ENCODE data around the gene PLEKHA6. TPM values are rescaled to one million over a fixed set of nuclear protein-coding genes. Genes with fewer than 3 reads are reported as not detected.

The PLEKHA6 gene
- total RNA-seq, 2 experiments from 2014 or later, result 0.23 to 0.25 TPM

DNA sequence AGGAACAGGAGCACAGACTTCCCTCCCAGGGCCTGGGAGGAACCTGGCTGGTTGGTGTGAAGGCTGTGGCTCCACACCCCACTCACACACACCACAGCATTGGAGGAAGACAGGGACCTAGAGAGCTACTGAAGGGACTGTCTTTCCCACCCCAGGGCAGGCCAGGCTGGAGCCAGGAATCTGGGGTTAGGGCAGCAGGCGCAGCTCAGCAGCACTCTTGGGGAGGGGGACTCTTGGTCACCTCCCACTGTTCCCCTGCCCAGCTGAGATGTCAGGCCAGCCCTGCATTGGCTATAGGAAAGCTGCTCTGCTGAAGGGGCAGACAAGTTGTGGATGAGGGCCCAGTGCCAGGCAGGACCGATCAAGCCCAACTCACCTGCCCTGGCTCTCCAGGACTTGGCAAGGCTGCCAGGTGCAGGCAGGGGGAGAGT is 1.6 kb upstream of the PLEKHA6 start:
- ChIA-PET CTCF (interaction anchor here (0.8 kb wide), 1 partner anchor 74 kb away, joined by 3 read pairs; no protein-coding TSS in a partner anchor), POLR2A (no interaction called here)

DNA sequence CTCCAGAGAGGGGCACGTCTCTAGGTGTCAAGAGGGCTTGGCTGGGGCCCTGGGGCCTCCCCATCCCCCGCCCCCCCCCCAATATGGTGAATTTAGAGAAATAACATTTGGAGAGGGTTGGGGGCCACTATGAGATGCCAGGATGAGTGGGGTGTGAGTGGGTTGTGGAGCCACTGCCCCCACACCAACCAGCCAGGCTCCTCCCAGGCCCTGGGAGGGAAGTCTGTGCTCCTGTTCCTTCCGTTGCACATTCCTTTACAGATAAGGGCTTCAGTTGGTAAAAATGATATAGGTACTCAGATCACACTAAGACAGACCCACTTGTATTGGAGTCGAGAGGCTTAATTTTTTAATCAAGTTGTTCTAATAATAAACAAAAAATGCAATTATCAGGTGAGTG is 585 bp upstream of the PLEKHA6 start:
- CTCF ChIA-PET, result no interaction called here
- POLR2A ChIA-PET, result no interaction called here

DNA sequence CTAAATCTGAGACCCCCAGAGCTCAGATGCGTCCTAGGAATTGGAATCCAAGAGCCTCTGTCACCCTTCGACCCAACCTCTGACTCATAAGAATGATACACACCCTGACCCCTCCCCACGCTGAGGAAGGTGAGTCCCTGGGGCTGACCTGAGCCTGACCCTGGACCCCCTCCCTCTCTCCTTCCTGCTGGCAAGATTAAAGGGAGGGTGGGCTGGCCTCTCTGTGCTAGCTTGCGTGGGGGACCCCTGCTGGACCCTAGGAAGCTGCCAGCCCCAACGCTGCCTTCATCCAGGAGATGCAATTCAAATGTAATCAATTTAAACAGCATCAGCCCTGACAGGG is 627 bp downstream of the PLEKHA6 start:
- CTCF ChIA-PET, result interaction anchor here (0.9 to 1.5 kb wide), 2 partner anchors 33 to 101 kb away, joined by 3 to 6 read pairs; no protein-coding TSS in a partner anchor
- POLR2A ChIA-PET, result interaction anchor here (0.6 kb wide), 1 partner anchor 194 kb away, joined by 3 read pairs; no protein-coding TSS in a partner anchor

DNA sequence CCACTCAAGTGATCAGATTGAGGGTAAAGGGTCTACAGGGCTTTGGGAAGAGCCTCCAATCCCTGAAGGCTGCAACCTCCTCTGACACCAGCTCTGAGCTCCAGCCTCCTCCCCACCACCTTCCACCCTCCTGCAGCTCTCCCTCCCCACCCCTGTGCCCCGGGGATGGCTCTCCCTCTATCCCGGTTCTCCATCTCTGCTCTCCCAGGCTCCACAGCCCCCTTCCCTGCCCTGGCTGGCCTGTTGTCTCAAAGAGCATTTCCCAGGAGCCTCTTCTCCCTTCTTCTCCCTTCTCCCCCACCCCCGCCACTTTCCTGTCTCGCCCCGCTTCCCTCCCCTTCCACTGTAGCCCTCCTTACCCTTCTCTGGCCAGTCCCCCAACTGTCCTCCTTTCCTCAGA is 1.1 kb downstream of the PLEKHA6 start:
- CTCF ChIA-PET, result interaction anchor here (1.5 kb wide), 1 partner anchor 33 kb away, joined by 3 read pairs; no protein-coding TSS in a partner anchor

DNA sequence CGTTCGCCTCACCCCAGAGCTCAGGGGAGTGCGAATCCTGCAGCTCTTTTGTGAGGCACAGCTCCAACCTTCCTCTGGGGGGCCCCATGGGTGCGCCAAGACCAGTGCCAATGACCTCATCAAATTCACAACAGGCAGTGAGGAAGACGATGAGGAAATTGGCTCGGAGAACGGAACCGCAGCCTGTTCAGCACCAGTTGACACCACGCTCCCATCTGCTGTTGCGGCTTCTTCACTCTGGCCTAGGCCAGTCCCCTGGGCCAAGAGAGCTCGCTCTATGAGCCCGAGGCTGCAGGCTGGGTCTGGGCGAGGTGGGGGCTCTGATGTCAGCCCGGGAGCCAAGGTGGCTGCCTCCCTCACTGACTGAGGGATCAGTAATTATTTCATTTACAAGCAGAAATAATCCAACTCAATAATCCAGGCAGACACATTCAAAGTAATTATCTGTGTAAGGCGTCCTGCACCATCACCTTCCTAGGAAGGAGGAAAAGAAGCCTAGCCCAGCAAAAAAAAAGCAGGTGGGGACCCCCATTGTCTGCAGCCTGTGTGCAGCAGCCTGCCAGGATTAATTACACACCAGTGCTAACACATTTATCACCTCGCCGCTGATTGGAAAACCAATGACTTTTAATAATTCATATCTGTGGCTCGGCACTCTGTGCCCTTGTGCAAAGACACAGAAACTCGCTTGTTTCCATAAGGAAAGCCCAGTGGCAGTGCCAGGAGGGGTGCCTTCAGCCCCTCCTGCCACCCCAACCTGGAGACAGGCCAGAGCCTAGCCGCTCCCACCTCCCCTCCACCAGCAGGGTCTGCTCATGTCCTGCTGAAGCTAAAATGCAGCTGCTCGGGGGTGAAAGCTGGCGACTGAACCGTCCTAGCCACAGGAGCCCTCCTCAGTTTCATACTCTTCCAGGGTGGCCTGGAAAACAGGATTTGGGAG is 1.9 kb downstream of the PLEKHA6 start:
- ChIA-PET CTCF (interaction anchor here (1.0 kb wide), 1 partner anchor 99 kb away, joined by 3 read pairs; no protein-coding TSS in a partner anchor), POLR2A (no interaction called here)

More for the DNA sequence above, 1.1 kb downstream of the PLEKHA6 start:
- POLR2A ChIA-PET, result interaction anchor here (0.6 kb wide), 1 partner anchor 194 kb away, joined by 3 read pairs; no protein-coding TSS in a partner anchor

GRCh38 chr1:204356997-204357396 is 2.7 kb downstream of the PLEKHA6 start:
- POLR2A ChIA-PET, result no interaction called here
- CTCF ChIA-PET, result interaction anchor here (0.6 to 1.0 kb wide), 2 partner anchors 49 to 98 kb away, joined by 3 read pairs; no protein-coding TSS in a partner anchor

GRCh38 chr1:204355913-204356312 is 3.8 kb downstream of the PLEKHA6 start:
- CTCF ChIA-PET, result no interaction called here
- POLR2A ChIA-PET, result no interaction called here

GRCh38 chr1:204354579-204354978 is 5.2 kb downstream of the PLEKHA6 start:
- POLR2A ChIA-PET, result no interaction called here
- CTCF ChIA-PET, result interaction anchor here (1.2 kb wide), 1 partner anchor 10 kb away, joined by 3 read pairs; no protein-coding TSS in a partner anchor

GRCh38 chr1:204353213-204353910 is 6.4 kb downstream of the PLEKHA6 start:
- ChIA-PET POLR2A (no interaction called here), CTCF (interaction anchor here (0.6 to 2.3 kb wide), 3 partner anchors 10 to 205 kb away, joined by 3 to 5 read pairs (median 5); no protein-coding TSS in a partner anchor)

DNA sequence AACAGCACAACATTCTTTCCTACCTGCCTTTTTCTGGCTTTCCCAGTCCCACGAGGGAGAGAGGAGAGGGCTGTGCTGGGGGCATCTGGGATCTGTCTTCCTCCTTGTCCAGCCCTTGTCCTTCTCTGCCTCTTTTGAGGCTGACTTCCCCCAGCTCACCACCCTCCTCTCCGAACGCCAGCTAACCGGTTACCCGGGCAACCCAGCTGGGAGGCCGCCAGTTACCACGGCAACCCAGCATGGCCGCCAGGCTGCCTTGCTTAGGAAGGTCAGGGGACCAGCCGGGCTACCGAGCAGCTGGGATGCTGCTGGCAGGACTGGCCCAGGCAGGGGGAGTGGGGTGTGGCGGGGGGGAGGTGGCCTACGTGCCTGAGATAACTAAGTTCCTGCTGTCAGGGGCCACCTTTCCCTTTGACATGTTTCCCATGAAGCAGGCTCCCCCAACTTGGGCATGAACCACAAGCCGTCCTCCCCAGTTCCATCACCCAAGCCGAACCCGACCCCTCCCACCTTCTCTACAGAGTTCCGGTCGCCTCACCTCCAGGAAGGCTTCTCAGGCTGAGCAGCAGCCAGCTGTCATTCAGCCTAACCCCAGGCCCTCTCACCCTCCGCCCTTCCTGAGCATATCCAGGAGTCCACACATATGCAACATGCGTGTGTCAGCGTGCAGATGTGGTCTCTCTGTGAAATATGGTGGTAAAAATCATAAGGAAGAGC is 8.7 kb downstream of the PLEKHA6 start:
- POLR2A ChIA-PET, result interaction anchor here (0.6 kb wide), 1 partner anchor 430 kb away, joined by 5 read pairs; no protein-coding TSS in a partner anchor
- CTCF ChIA-PET, result interaction anchor here (2.3 kb wide), 1 partner anchor 47 kb away, joined by 5 read pairs; no protein-coding TSS in a partner anchor

- POLR2A ChIA-PET, result interaction anchor here (0.6 kb wide), 1 partner anchor 29 kb away, joined by 8 read pairs; no protein-coding TSS in a partner anchor
- CTCF ChIA-PET, result interaction anchor here (0.5 kb wide), 1 partner anchor 164 kb away, joined by 6 read pairs; no protein-coding TSS in a partner anchor
Observed at GRCh38 chr1:204350312-204350711, 9.4 kb downstream of the PLEKHA6 start.

- CTCF ChIA-PET, result interaction anchor here (0.5 to 0.7 kb wide), 3 partner anchors 129 to 457 kb away, joined by 4 to 6 read pairs (median 4); no protein-coding TSS in a partner anchor
- POLR2A ChIA-PET, result no interaction called here
Observed at GRCh38 chr1:204349602-204350001, 10.1 kb downstream of the PLEKHA6 start.

GRCh38 chr1:204348722-204349121 is 11.0 kb downstream of the PLEKHA6 start:
- ChIA-PET CTCF (interaction anchor here (0.7 kb wide), 2 partner anchors 21 to 458 kb away, joined by 4 read pairs; no protein-coding TSS in a partner anchor), POLR2A (no interaction called here)

GRCh38 chr1:204348242-204348641 is 11.5 kb downstream of the PLEKHA6 start:
- ChIA-PET POLR2A (no interaction called here), CTCF (no interaction called here)

GRCh38 chr1:204345941-204346645 is 13.6 kb downstream of the PLEKHA6 start:
- POLR2A ChIA-PET, result no interaction called here
- CTCF ChIA-PET, result interaction anchor here (0.9 to 1.4 kb wide), 2 partner anchors 17 kb away, joined by 5 read pairs; no protein-coding TSS in a partner anchor

- ChIA-PET CTCF (interaction anchor here (0.9 kb wide), 1 partner anchor 18 kb away, joined by 5 read pairs; no protein-coding TSS in a partner anchor), POLR2A (no interaction called here)
Observed at GRCh38 chr1:204345438-204345841, 14.3 kb downstream of the PLEKHA6 start.

DNA sequence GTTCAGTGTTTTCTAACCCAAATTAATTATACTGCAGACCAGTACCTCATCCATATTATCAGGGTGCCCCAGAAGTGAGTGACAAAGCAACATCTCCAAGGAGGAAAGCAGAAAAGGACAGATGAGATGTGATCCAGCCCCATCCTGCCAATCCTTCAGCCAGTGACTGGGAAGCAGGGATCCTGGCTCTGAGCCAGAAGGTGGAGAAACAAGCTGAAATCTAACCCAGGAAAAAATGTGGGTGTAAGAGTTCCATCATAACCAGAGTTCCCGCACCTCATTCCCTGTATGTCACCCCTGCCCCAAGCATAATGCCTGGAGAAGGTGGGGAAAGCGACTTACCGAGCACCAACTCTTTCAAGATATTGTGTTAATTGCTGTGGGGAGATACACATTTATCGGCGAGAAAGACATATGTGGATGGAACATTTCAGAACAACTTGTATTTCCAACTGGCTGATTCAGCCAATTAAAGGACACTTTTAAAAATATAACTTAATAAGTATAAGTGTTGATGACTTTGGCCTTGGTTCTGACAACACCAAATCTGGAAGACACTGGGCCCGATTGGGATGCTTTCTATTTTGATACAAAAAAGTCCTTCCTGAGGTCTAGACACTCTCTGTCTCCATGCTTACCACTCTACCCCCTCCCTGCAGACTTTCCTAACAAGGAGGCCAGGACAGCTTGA is 14.9 kb downstream of the PLEKHA6 start:
- CTCF ChIA-PET, result no interaction called here
- POLR2A ChIA-PET, result no interaction called here

DNA sequence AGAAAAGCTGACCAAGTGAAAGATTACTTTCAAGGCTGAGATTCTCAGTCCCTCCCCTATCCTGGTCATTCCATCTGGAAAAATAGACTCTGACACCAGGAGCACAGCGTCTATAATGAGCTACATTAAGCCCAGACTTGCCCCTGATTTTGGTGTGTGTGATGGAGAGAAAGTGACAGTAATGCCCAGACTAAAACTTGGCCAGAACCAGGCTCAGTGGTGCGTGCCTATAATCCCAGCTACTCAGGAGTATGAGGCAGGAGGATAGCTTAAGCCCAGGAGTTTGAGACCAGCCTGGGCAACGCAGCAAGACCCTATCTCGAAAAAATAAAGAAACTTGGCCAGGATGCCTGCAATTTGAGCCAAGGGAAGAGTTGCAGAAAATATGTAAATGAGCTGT is 15.9 kb downstream of the PLEKHA6 start:
- POLR2A ChIA-PET, result no interaction called here

More for the DNA sequence above, 15.9 kb downstream of the PLEKHA6 start:
- CTCF ChIA-PET, result interaction anchor here (0.7 kb wide), 1 partner anchor 181 kb away, joined by 3 read pairs; no protein-coding TSS in a partner anchor

Data from activated CD8-positive, alpha-beta memory T cell treated with anti-CD3 and anti-CD28 coated beads for 36 hours (primary cell).